ENCODE results near the gene ZNF358.

Gene ZNF358

DNA sequence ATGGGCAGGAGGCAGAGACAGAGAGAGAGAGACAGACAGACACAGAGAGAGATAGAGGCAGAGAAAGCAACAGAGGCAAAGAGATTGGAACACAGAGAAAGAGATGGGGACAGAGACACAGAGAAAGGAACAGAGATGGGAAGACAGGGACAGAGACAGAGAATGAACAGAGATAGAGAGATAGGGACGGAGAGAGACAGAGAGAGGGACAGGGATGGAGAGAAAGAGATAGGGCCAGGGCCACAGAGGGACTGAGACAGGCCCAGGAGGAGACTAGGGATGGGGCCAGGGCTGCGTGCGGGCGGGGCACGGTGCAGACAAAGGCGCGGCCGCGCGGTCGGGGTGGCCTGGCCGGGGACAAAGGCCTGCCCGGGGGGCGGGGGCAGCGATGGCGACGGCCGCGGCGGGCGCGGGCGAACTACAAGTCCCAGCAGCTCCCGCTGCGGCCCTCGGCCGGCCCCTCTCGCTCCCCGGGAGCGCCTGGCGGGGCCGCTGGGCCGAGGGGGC is at the start of gene ZNF358:
ZNF358 (plus strand) TSS at position 459 of the 507 bp plus-strand sequence. CDS start 3,140 bp downstream, outside the sequence.
- TF ChIP-seq, protein P1, sequence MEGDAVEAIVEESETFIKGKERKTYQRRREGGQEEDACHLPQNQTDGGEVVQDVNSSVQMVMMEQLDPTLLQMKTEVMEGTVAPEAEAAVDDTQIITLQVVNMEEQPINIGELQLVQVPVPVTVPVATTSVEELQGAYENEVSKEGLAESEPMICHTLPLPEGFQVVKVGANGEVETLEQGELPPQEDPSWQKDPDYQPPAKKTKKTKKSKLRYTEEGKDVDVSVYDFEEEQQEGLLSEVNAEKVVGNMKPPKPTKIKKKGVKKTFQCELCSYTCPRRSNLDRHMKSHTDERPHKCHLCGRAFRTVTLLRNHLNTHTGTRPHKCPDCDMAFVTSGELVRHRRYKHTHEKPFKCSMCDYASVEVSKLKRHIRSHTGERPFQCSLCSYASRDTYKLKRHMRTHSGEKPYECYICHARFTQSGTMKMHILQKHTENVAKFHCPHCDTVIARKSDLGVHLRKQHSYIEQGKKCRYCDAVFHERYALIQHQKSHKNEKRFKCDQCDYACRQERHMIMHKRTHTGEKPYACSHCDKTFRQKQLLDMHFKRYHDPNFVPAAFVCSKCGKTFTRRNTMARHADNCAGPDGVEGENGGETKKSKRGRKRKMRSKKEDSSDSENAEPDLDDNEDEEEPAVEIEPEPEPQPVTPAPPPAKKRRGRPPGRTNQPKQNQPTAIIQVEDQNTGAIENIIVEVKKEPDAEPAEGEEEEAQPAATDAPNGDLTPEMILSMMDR (IDR thresholded peaks at IDR 0.05) = no peak
- Histone ChIP-seq H3K4me3 (peak within 1 kb of the TSS; percentile 83 to 91), H3K27me3 (no peaks in the 10 kb centered on the region), H3K9me3 (no peaks in the 10 kb centered on the region), H3K36me3 (peaks cover 6 to 20% (median 10%) of the 10 kb centered on the region in 3 donors), H3K27ac (peak within 1 kb of the TSS; percentile 99 to 100), H3K4me1 (peaks cover 0 to 38% (median 24%) of the 10 kb centered on the region in 4 donors)
- intact Hi-C loops (cut with DNase I; ENCODE audit: low total_unique reads) = no loop called here
- DNase-seq = peak; percentile 69 to 89

- intact Hi-C loops (cut with DNase I; ENCODE audit: low total_unique reads) = no loop called here
- Histone ChIP-seq H3K4me3 (no peak overlapping the region), H3K4me1 (no peaks in the 10 kb centered on the region), H3K27me3 (no peaks in the 10 kb centered on the region), H3K9me3 (no peaks in the 10 kb centered on the region), H3K36me3 (peaks cover 57 to 98% (median 88%) of the 10 kb centered on the region in 3 donors), H3K27ac (no peak overlapping the region)
- TF ChIP-seq, protein P1 (IDR thresholded peaks at IDR 0.05) = no peak
- no peak for DNase-seq
Observed at GRCh38 chr19:7467009-7467989, 48.6 kb upstream of the ZNF358 start.

DNA sequence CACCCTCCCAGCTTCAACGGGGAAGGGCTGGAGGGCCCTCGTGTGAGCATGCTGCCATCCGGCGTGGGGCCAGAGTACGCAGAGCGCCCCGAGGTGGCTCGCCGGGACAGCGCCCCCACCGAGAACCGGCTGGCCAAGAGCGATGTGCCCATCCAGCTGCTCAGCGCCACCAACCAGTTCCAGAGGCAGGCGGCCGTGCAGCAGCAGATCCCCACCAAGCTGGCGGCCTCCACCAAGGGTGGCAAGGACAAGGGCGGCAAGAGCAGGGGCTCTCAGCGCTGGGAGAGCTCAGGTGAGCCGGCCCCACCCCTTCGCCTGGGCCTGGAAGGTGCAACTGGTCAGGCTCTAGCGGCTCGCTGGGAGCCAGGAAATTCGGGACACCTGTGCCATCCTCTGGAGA is 47.1 kb upstream of the ZNF358 start:
- H3K4me1 ChIP-seq = no peaks in the 10 kb centered on the region
- H3K27me3 ChIP-seq = no peaks in the 10 kb centered on the region
- intact Hi-C loops (cut with DNase I; ENCODE audit: low total_unique reads) = no loop called here
- peaks cover 46 to 88% (median 74%) of the 10 kb centered on the region in 3 donors for H3K36me3 ChIP-seq
- no peaks in the 10 kb centered on the region for H3K9me3 ChIP-seq
- no peak overlapping the region for H3K4me3 ChIP-seq
- TF ChIP-seq, protein P1 (IDR thresholded peaks at IDR 0.05) = no peak
- no peak overlapping the region for H3K27ac ChIP-seq
- DNase-seq = no peak

DNA sequence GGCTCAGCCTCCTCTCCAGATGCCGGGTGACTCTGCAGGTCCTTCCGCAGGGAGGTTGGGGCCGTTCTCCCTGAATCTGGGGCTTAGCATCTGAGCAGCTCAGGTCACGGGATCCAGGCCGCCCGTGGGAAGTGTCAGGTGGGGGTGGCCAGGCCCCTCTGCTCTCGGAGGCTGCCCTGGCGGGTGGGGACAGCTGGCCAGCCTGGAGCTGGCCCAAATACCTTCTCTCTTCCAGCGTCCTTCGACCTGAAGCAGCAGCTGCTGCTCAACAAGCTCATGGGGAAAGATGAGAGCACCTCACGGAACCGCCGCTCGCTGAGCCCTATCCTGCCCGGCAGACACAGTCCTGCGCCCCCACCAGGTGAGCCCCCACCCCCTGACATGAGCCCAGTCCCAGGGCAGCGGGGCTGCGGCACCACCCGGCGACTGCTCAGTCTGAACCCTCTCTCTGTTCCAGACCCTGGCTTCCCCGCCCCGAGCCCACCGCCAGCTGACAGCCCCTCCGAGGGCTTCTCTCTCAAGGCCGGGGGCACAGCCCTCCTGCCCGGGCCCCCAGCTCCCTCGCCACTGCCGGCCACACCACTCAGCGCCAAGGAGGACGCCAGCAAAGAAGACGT is 46.1 kb upstream of the ZNF358 start:
- Histone ChIP-seq H3K4me1 (no peaks in the 10 kb centered on the region), H3K36me3 (peaks cover 36 to 79% (median 64%) of the 10 kb centered on the region in 3 donors), H3K27ac (no peak overlapping the region), H3K27me3 (no peaks in the 10 kb centered on the region), H3K9me3 (no peaks in the 10 kb centered on the region), H3K4me3 (no peak overlapping the region)
- TF ChIP-seq, protein P1 (IDR thresholded peaks at IDR 0.05) = no peak
- DNase-seq = no peak
- intact Hi-C loops (cut with DNase I; ENCODE audit: low total_unique reads) = no loop called here

- DNase-seq = no peak
- Histone ChIP-seq H3K36me3 (peaks cover 32 to 70% (median 55%) of the 10 kb centered on the region in 3 donors), H3K27ac (no peak overlapping the region), H3K4me3 (no peak overlapping the region), H3K27me3 (no peaks in the 10 kb centered on the region), H3K9me3 (no peaks in the 10 kb centered on the region), H3K4me1 (no peaks in the 10 kb centered on the region)
- intact Hi-C loops (cut with DNase I; ENCODE audit: low total_unique reads) = no loop called here
- TF ChIP-seq, protein P1 (IDR thresholded peaks at IDR 0.05) = no peak
Observed at GRCh38 chr19:7470540-7471305, 45.2 kb upstream of the ZNF358 start.

All from tibial artery (tissue), 4 donors.